HepG2 (cell line): ENCODE results near the gene NGEF. TPM values are rescaled to one million over a fixed set of nuclear protein-coding genes. Genes with fewer than 3 reads are reported as not detected.

ENCODE experiments used
- ATM ChIP-seq: fragments of 450-650 bp; IDR thresholded peaks from 2 replicates; pipeline ENCODE4 v1.7.1; 2017; ENCODE audit warnings: mild to moderate bottlenecking, borderline replicate concordance
- REXO4 ChIP-seq: sonication (generic); formaldehyde crosslinking; IDR thresholded peaks from 2 replicates; pipeline ENCODE4 v1.8.0; 2022; ENCODE audit warnings: missing genetic modification reagents, mild to moderate bottlenecking, borderline replicate concordance
- ZBED4 ChIP-seq: sonication (generic); formaldehyde crosslinking; IDR thresholded peaks from 2 replicates; pipeline ENCODE4 v1.4.0; 2020; ENCODE audit warnings: missing genetic modification reagents, borderline replicate concordance
- ZBTB3 ChIP-seq: sonication (generic); formaldehyde crosslinking; IDR thresholded peaks from 2 replicates; pipeline ENCODE4 v1.4.0; 2020; ENCODE audit warnings: low read depth, mild to moderate bottlenecking, moderate library complexity, missing genetic modification reagents, borderline replicate concordance
- ZNF44 ChIP-seq: sonication (generic); formaldehyde crosslinking; IDR thresholded peaks from 2 replicates; pipeline ENCODE4 v1.5.1; 2020; ENCODE audit warnings: mild to moderate bottlenecking, missing genetic modification reagents
- ZNF691 ChIP-seq: sonication (generic); formaldehyde crosslinking; IDR thresholded peaks from 2 replicates; pipeline ENCODE4 v1.4.0; 2020; ENCODE audit warnings: missing genetic modification reagents, low read depth, mild to moderate bottlenecking, borderline replicate concordance
- ZNF724P ChIP-seq: sonication (generic); formaldehyde crosslinking; IDR thresholded peaks from 2 replicates; pipeline ENCODE4 v1.8.0; 2022; ENCODE audit warnings: missing genetic modification reagents, borderline replicate concordance
- ZNF75D ChIP-seq: sonication (generic); formaldehyde crosslinking; IDR thresholded peaks from 2 replicates; pipeline ENCODE4 v1.8.1; 2023; ENCODE audit warnings: missing genetic modification reagents, mild to moderate bottlenecking, borderline replicate concordance
- polyA plus RNA-seq, 8 experiments: library from polyadenylated mRNA; depleted of rRNA in 3 of 8; stranded (reverse) in 7 of 8; unstranded in 1 of 8; fragments of >200 nt; fragmentation: Illumina TruSeq in 4 of 8; extraction: Trizol in 4 of 8; gene quantifications; 2 replicates each; pipeline versions ENCODE4 v1.2.1 to v1.2.3, GENCODE V29; 2011 to 2016; ENCODE audit warnings: low read depth in 4 of 8, missing spikeins in 1 of 8, mixed read lengths in 1 of 8; ENCODE audit not compliant: insufficient read depth in 1 of 8
- total RNA-seq, 5 experiments: library from RNA; depleted of rRNA; stranded (reverse); fragments of >200 nt; fragmentation: Illumina TruSeq; extraction: Trizol; gene quantifications; 2 replicates each; pipeline ENCODE4 v1.2.3, GENCODE V29; 2016; ENCODE audit warnings: low read depth in 1 of 5
- TF ChIP-seq, protein P1 (sequence below): sonication (generic); formaldehyde crosslinking; conservative IDR thresholded peaks from 2 replicates; pipeline ENCODE4 v1.4.0; 2020; ENCODE audit warnings: missing genetic modification reagents
- TF ChIP-seq, protein P2 (sequence below): sonication (generic); formaldehyde crosslinking; IDR thresholded peaks from 2 replicates; pipeline ENCODE4 v1.8.1; 2023; ENCODE audit warnings: mild to moderate bottlenecking, missing genetic modification reagents
- TF ChIP-seq, protein P3 (sequence below): sonication (generic); formaldehyde crosslinking; IDR thresholded peaks from 2 replicates; pipeline ENCODE4 v1.4.0; 2020; ENCODE audit warnings: mild to moderate bottlenecking, missing genetic modification reagents, borderline replicate concordance
- TF ChIP-seq, protein P4 (sequence below): sonication (generic); formaldehyde crosslinking; conservative IDR thresholded peaks from 2 replicates; pipeline ENCODE4 v1.8.1; 2023; ENCODE audit warnings: missing genetic modification reagents

The NGEF gene
- total and polyA plus RNA-seq, 2 of the 13 experiments (the other 11 are each of a cell fraction or from before 2014, with no cell fraction given) = 14.4 to 36.9 TPM

GRCh38 chr2:232876161-232876977 lies 136.7 kb downstream of the NGEF start (continued):
- TF ChIP-seq, protein P1, sequence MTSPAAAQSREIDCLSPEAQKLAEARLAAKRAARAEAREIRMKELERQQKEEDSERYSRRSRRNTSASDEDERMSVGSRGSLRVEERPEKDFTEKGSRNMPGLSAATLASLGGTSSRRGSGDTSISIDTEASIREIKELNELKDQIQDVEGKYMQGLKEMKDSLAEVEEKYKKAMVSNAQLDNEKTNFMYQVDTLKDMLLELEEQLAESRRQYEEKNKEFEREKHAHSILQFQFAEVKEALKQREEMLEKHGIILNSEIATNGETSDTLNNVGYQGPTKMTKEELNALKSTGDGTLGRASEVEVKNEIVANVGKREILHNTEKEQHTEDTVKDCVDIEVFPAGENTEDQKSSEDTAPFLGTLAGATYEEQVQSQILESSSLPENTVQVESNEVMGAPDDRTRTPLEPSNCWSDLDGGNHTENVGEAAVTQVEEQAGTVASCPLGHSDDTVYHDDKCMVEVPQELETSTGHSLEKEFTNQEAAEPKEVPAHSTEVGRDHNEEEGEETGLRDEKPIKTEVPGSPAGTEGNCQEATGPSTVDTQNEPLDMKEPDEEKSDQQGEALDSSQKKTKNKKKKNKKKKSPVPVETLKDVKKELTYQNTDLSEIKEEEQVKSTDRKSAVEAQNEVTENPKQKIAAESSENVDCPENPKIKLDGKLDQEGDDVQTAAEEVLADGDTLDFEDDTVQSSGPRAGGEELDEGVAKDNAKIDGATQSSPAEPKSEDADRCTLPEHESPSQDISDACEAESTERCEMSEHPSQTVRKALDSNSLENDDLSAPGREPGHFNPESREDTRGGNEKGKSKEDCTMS (CRISPR knock-in tag) = no peak
- TF ChIP-seq, protein P2, sequence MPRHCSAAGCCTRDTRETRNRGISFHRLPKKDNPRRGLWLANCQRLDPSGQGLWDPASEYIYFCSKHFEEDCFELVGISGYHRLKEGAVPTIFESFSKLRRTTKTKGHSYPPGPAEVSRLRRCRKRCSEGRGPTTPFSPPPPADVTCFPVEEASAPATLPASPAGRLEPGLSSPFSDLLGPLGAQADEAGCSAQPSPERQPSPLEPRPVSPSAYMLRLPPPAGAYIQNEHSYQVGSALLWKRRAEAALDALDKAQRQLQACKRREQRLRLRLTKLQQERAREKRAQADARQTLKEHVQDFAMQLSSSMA = 0 out of 2 replicates have a peak, but pooled peaks have one; percentile 28
- TF ChIP-seq ZNF724P (CRISPR knock-in tag) (no peak), ZBTB3 (CRISPR knock-in tag) (no peak), ZNF75D (no peak), REXO4 (CRISPR knock-in tag) (no peak), ZBED4 (CRISPR knock-in tag) (no peak), ZNF44 (CRISPR knock-in tag) (peak; percentile 77; the same call in 1 of the 2 replicates), ATM (no peak), ZNF691 (CRISPR knock-in tag) (0 out of 2 replicates have a peak, but pooled peaks have one; percentile 17)
- TF ChIP-seq, protein P3, sequence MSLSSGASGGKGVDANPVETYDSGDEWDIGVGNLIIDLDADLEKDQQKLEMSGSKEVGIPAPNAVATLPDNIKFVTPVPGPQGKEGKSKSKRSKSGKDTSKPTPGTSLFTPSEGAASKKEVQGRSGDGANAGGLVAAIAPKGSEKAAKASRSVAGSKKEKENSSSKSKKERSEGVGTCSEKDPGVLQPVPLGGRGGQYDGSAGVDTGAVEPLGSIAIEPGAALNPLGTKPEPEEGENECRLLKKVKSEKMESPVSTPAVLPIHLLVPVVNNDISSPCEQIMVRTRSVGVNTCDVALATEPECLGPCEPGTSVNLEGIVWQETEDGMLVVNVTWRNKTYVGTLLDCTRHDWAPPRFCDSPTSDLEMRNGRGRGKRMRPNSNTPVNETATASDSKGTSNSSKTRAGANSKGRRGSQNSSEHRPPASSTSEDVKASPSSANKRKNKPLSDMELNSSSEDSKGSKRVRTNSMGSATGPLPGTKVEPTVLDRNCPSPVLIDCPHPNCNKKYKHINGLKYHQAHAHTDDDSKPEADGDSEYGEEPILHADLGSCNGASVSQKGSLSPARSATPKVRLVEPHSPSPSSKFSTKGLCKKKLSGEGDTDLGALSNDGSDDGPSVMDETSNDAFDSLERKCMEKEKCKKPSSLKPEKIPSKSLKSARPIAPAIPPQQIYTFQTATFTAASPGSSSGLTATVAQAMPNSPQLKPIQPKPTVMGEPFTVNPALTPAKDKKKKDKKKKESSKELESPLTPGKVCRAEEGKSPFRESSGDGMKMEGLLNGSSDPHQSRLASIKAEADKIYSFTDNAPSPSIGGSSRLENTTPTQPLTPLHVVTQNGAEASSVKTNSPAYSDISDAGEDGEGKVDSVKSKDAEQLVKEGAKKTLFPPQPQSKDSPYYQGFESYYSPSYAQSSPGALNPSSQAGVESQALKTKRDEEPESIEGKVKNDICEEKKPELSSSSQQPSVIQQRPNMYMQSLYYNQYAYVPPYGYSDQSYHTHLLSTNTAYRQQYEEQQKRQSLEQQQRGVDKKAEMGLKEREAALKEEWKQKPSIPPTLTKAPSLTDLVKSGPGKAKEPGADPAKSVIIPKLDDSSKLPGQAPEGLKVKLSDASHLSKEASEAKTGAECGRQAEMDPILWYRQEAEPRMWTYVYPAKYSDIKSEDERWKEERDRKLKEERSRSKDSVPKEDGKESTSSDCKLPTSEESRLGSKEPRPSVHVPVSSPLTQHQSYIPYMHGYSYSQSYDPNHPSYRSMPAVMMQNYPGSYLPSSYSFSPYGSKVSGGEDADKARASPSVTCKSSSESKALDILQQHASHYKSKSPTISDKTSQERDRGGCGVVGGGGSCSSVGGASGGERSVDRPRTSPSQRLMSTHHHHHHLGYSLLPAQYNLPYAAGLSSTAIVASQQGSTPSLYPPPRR (CRISPR knock-in tag) = no peak
- TF ChIP-seq, protein P4, sequence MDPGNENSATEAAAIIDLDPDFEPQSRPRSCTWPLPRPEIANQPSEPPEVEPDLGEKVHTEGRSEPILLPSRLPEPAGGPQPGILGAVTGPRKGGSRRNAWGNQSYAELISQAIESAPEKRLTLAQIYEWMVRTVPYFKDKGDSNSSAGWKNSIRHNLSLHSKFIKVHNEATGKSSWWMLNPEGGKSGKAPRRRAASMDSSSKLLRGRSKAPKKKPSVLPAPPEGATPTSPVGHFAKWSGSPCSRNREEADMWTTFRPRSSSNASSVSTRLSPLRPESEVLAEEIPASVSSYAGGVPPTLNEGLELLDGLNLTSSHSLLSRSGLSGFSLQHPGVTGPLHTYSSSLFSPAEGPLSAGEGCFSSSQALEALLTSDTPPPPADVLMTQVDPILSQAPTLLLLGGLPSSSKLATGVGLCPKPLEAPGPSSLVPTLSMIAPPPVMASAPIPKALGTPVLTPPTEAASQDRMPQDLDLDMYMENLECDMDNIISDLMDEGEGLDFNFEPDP (CRISPR knock-in tag) = no peak
